ENCODE results near the gene CHTF18. TPM values are rescaled to one million over a fixed set of nuclear protein-coding genes. Genes with fewer than 3 reads are reported as not detected.

CHTF18 gene
- total and polyA plus RNA-seq, 9 of the 15 experiments (the other 6 are each of a cell fraction or from before 2014, with no cell fraction given), result 2.5 to 123 (median 17.0) TPM

DNA sequence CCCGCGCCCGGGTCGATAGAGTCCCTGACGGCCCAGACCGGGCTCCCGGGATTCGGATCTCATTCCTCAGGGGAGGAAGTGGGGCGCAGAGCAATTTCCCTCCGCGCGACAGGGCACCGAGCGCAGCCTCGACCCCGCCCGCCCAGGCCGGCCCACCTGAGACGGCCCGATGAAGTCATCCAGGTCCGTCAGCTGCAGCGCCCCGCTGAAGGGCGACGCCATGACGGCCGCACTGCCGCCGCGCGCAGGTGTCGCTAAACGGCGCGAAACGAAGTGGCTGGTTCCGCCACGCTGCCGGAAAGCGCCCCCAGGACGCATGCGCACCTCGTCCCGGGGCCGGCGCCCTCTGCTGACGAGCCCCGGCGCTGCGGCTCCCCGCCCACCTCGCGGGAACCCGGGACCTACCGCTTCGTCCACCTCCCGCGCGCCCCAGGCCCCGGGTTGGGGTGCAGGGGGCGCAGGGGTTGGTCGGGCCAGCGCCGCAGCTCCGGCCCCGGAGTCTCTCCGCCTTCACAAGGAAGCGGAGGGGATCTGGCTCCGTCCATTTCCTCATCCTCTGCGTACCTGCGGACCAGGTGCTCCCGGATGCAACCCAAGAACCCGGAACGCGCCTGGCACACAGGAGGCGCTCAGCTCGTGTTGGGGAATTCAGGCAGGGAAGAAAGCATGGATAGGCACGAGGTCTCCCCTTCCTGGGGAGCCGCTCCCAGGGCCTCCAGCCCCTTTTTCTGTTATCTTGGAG, 47.5 kb upstream of the CHTF18 start, which contains the start of gene CIAO3 (continued):
- TF ChIP-seq, protein P1, sequence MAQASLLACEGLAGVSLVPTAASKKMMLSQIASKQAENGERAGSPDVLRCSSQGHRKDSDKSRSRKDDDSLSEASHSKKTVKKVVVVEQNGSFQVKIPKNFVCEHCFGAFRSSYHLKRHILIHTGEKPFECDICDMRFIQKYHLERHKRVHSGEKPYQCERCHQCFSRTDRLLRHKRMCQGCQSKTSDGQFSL (CRISPR knock-in tag; IDR thresholded peaks at IDR 0.05), result no peak
- TF ChIP-seq, protein P1 (tag; IDR thresholded peaks at IDR 0.05), result no peak
- TF ChIP-seq, protein P2, sequence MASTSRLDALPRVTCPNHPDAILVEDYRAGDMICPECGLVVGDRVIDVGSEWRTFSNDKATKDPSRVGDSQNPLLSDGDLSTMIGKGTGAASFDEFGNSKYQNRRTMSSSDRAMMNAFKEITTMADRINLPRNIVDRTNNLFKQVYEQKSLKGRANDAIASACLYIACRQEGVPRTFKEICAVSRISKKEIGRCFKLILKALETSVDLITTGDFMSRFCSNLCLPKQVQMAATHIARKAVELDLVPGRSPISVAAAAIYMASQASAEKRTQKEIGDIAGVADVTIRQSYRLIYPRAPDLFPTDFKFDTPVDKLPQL (IDR thresholded peaks at IDR 0.05; ENCODE audit: extremely low read depth, insufficient read length), result no peak
- TF ChIP-seq ARID1B (IDR thresholded peaks at IDR 0.05) (0 out of 2 replicates have a peak, but pooled peaks have one; percentile 4), ETS2 (tag; IDR thresholded peaks at IDR 0.05; ENCODE audit: borderline replicate concordance, poor library complexity, severe bottlenecking) (no peak)
- TF ChIP-seq, protein P3, sequence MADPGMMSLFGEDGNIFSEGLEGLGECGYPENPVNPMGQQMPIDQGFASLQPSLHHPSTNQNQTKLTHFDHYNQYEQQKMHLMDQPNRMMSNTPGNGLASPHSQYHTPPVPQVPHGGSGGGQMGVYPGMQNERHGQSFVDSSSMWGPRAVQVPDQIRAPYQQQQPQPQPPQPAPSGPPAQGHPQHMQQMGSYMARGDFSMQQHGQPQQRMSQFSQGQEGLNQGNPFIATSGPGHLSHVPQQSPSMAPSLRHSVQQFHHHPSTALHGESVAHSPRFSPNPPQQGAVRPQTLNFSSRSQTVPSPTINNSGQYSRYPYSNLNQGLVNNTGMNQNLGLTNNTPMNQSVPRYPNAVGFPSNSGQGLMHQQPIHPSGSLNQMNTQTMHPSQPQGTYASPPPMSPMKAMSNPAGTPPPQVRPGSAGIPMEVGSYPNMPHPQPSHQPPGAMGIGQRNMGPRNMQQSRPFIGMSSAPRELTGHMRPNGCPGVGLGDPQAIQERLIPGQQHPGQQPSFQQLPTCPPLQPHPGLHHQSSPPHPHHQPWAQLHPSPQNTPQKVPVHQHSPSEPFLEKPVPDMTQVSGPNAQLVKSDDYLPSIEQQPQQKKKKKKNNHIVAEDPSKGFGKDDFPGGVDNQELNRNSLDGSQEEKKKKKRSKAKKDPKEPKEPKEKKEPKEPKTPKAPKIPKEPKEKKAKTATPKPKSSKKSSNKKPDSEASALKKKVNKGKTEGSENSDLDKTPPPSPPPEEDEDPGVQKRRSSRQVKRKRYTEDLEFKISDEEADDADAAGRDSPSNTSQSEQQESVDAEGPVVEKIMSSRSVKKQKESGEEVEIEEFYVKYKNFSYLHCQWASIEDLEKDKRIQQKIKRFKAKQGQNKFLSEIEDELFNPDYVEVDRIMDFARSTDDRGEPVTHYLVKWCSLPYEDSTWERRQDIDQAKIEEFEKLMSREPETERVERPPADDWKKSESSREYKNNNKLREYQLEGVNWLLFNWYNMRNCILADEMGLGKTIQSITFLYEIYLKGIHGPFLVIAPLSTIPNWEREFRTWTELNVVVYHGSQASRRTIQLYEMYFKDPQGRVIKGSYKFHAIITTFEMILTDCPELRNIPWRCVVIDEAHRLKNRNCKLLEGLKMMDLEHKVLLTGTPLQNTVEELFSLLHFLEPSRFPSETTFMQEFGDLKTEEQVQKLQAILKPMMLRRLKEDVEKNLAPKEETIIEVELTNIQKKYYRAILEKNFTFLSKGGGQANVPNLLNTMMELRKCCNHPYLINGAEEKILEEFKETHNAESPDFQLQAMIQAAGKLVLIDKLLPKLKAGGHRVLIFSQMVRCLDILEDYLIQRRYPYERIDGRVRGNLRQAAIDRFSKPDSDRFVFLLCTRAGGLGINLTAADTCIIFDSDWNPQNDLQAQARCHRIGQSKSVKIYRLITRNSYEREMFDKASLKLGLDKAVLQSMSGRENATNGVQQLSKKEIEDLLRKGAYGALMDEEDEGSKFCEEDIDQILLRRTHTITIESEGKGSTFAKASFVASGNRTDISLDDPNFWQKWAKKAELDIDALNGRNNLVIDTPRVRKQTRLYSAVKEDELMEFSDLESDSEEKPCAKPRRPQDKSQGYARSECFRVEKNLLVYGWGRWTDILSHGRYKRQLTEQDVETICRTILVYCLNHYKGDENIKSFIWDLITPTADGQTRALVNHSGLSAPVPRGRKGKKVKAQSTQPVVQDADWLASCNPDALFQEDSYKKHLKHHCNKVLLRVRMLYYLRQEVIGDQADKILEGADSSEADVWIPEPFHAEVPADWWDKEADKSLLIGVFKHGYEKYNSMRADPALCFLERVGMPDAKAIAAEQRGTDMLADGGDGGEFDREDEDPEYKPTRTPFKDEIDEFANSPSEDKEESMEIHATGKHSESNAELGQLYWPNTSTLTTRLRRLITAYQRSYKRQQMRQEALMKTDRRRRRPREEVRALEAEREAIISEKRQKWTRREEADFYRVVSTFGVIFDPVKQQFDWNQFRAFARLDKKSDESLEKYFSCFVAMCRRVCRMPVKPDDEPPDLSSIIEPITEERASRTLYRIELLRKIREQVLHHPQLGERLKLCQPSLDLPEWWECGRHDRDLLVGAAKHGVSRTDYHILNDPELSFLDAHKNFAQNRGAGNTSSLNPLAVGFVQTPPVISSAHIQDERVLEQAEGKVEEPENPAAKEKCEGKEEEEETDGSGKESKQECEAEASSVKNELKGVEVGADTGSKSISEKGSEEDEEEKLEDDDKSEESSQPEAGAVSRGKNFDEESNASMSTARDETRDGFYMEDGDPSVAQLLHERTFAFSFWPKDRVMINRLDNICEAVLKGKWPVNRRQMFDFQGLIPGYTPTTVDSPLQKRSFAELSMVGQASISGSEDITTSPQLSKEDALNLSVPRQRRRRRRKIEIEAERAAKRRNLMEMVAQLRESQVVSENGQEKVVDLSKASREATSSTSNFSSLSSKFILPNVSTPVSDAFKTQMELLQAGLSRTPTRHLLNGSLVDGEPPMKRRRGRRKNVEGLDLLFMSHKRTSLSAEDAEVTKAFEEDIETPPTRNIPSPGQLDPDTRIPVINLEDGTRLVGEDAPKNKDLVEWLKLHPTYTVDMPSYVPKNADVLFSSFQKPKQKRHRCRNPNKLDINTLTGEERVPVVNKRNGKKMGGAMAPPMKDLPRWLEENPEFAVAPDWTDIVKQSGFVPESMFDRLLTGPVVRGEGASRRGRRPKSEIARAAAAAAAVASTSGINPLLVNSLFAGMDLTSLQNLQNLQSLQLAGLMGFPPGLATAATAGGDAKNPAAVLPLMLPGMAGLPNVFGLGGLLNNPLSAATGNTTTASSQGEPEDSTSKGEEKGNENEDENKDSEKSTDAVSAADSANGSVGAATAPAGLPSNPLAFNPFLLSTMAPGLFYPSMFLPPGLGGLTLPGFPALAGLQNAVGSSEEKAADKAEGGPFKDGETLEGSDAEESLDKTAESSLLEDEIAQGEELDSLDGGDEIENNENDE (IDR thresholded peaks at IDR 0.05; ENCODE audit: low read depth, low read length), result no peak
- TF ChIP-seq, protein P4, sequence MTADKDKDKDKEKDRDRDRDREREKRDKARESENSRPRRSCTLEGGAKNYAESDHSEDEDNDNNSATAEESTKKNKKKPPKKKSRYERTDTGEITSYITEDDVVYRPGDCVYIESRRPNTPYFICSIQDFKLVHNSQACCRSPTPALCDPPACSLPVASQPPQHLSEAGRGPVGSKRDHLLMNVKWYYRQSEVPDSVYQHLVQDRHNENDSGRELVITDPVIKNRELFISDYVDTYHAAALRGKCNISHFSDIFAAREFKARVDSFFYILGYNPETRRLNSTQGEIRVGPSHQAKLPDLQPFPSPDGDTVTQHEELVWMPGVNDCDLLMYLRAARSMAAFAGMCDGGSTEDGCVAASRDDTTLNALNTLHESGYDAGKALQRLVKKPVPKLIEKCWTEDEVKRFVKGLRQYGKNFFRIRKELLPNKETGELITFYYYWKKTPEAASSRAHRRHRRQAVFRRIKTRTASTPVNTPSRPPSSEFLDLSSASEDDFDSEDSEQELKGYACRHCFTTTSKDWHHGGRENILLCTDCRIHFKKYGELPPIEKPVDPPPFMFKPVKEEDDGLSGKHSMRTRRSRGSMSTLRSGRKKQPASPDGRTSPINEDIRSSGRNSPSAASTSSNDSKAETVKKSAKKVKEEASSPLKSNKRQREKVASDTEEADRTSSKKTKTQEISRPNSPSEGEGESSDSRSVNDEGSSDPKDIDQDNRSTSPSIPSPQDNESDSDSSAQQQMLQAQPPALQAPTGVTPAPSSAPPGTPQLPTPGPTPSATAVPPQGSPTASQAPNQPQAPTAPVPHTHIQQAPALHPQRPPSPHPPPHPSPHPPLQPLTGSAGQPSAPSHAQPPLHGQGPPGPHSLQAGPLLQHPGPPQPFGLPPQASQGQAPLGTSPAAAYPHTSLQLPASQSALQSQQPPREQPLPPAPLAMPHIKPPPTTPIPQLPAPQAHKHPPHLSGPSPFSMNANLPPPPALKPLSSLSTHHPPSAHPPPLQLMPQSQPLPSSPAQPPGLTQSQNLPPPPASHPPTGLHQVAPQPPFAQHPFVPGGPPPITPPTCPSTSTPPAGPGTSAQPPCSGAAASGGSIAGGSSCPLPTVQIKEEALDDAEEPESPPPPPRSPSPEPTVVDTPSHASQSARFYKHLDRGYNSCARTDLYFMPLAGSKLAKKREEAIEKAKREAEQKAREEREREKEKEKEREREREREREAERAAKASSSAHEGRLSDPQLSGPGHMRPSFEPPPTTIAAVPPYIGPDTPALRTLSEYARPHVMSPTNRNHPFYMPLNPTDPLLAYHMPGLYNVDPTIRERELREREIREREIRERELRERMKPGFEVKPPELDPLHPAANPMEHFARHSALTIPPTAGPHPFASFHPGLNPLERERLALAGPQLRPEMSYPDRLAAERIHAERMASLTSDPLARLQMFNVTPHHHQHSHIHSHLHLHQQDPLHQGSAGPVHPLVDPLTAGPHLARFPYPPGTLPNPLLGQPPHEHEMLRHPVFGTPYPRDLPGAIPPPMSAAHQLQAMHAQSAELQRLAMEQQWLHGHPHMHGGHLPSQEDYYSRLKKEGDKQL (CRISPR knock-in tag; IDR thresholded peaks at IDR 0.05; ENCODE audit: borderline replicate concordance), result no peak
